Cardiac fibroblast (primary cell): ENCODE measurements around the gene TMEM121B.

ENCODE experiments used
- DNase-seq, 2 donors: peaks; one replicate each; pipeline versions ENCODE4 v3.0.0 to v3.0.0-alpha.2; 2010; ENCODE audit warnings: low read depth in 2 of 2
- H3K4me3 ChIP-seq, 2 donors: replicated peaks in 1 of 2; 1 replicate in 1 of 2; 2 replicates in 1 of 2; pipeline ENCODE4 v1.5.1; 2011; ENCODE audit warnings: low read depth in 2 of 2, low read length in 2 of 2, mild to moderate bottlenecking in 2 of 2, moderate library complexity in 1 of 2
- TF ChIP-seq, protein P1 (sequence below): IDR thresholded peaks from one replicate; pipeline ENCODE4 v1.5.1; 2011; ENCODE audit warnings: low read depth, mild to moderate bottlenecking, low read length, inconsistent platforms

TMEM121B gene

DNA sequence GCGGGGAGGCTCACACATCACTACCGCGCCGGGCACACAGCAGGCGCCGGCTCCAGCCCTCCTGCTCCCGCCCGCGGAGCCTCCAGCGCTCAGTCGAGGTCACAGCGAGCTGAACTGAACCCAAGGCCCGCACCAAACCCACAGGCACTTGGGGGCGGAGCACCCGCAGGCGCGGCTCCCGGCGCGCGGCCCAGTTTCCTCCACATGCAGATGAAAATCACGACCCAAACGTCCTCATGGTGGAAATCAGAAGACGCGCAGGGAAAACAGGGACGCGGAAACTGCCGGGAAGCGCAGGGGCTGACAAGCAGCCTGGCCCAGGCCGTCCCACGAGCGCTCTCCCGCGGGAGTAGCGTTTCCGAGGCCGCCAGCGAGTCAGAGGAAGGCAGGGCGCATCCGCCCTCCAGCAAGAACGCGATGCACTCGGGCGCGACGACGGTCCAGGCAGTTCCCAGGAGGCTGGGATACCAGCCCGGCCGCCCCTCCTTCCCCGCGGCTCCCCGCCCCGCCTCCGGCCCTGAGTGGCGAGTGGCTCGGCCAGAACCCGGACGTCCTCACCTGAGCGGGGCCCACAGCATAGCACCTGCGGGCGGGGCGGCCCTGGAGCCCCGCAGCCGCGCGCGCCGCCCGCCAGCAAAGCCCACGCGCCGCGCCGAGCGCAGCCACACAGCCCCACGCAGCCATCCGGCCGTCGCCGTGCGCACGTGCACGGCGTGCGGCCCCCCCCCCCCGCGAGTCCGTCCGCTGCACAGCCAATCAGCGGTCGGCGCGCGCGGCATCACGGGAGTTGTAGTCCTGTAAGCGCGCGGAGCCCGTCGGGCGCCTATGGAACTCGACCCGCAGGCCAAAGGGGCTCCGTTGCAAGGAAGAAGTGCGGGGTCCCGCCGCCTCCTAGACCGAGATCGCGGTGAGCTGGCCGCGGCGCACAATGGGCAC lies 37.7 kb upstream of the TMEM121B start, which contains the start of gene HDHD5:
HDHD5 (minus strand) TSS at position 710 of the 936 bp plus-strand sequence; CDS start at position 684, 26 bp downstream.
- TF ChIP-seq, protein P1, sequence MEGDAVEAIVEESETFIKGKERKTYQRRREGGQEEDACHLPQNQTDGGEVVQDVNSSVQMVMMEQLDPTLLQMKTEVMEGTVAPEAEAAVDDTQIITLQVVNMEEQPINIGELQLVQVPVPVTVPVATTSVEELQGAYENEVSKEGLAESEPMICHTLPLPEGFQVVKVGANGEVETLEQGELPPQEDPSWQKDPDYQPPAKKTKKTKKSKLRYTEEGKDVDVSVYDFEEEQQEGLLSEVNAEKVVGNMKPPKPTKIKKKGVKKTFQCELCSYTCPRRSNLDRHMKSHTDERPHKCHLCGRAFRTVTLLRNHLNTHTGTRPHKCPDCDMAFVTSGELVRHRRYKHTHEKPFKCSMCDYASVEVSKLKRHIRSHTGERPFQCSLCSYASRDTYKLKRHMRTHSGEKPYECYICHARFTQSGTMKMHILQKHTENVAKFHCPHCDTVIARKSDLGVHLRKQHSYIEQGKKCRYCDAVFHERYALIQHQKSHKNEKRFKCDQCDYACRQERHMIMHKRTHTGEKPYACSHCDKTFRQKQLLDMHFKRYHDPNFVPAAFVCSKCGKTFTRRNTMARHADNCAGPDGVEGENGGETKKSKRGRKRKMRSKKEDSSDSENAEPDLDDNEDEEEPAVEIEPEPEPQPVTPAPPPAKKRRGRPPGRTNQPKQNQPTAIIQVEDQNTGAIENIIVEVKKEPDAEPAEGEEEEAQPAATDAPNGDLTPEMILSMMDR = no peak
- peak; percentile 86 to 91 for DNase-seq
- peak within 1 kb of the TSS; percentile 65 to 68 for H3K4me3 ChIP-seq

DNA sequence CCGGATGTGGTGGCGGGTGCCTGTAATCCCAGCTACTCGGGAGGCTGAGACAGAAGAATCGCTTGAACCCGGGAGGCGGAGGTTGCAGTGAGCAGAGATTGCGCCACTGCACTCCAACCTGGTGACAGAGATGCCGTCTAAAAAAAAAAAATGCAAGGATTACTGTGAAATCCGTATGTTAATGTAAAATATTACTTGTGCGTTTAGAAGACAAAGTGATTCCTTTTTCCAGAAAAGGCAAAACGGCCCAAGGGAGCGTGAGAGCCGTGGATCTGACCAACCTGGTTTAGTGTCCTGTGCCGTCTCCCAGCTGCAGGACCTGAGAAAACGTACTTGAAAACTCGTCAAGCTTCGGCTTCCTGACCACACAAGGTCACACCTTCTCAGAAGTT lies 37.0 kb upstream of the TMEM121B start:
- DNase-seq = no peak
- peak overlapping the region; percentile 65 to 68 for H3K4me3 ChIP-seq
- TF ChIP-seq, protein P1 = no peak

DNA sequence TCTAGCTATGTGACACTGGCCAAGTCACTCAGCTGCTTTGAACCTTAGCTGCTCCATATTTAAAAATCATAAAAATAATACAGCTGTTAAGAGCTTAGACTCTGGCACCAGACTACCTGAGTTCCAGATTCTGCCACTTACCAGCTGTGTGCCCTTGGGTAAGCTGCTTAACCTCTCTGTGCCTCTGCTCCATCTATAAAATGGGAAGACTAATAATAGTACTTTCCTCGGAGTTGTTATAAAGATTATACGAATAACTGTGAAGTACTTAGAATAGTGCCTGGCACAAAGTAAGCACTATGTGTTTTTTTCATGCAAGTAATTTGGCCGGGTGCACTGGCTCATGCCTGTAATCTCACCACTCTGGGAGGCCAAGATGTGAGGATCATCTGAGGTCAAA lies 36.6 kb upstream of the TMEM121B start:
- TF ChIP-seq, protein P1 = no peak
- DNase-seq = no peak
- H3K4me3 ChIP-seq = peak overlapping the region in 1 of 2 donors; percentile 65

DNA sequence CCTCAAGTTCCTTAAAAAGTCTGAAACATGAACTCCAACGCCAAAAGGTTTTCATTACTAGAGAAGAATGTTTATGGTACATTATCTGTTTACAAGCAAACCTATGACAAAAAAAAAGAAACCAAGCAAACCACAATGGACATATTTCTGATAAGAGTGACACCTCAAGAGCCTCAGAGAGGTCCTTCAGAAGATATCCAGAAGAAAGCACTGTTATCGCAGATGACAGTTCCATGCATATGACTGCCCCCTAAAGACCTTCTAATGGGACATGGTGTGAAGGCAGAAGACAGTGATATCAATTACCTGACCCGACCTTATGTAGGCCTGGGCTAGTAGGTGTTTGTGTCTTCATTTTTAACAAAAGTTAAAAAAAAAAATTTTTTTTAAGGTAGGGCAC lies 34.8 kb upstream of the TMEM121B start:
- H3K4me3 ChIP-seq = no peak overlapping the region

DNA sequence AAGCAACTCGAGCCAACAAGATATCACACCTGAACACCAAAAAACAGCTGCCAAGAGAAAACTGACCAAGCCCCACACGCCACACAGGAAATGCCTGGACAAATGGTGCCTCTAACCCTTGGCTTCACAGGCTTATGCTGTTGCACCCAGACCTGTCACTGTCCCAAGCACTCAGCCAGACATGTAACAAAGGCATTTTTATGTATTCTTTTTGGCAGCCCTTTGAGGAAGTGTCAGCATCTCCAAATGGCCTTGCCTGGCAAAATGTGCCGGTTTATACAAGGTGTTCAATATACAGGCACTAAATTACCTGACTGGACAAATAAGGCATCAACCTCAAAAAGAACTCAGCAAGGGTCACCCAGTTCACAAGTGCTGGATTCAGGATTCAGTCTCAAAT lies 31.8 kb upstream of the TMEM121B start:
- TF ChIP-seq, protein P1 = no peak
- no peak for DNase-seq
- H3K4me3 ChIP-seq = no peak overlapping the region

More for the DNA sequence above, 34.8 kb upstream of the TMEM121B start:
- TF ChIP-seq, protein P1 = no peak
- no peak for DNase-seq

DNA sequence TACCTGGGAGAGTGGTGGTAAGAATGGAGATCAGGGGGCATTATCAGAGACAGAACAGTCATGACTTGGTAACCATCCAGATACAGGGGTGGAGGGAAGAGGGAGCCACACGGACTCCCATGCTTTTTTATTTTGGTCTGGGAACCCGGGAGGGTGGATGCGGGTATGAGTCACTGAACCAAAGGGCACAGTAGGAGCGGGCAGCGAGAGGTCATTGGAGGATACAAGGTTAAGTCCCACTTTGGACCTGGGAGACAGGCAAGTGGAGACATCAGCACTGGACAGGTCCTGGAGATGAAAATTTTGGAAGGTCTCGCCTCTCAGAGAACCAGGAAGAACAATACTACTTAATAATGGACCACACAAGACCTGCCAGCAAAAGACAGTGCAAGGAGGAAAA lies 31.2 kb upstream of the TMEM121B start:
- TF ChIP-seq, protein P1 = no peak
- no peak overlapping the region for H3K4me3 ChIP-seq
- no peak for DNase-seq
